Activated T-cell treated with anti-CD3 and anti-CD28 coated beads for 48 hours (primary cell): ENCODE data around the gene FEZF1.
"Not testable (repeated sequence)": the region's sequence is repeated elsewhere in the genome, so short reads cannot be mapped to it uniquely, and the experiment has no call there.

Source experiments
- DNase-seq: peaks from one replicate; pipeline ENCODE4 v3.0.0-alpha.2; 2020; ENCODE audit warnings: low read depth

Gene FEZF1

GRCh38 chr7:122307228-122307621 is 2.7 kb upstream of the FEZF1 start:
- DNase-seq, result no peak

GRCh38 chr7:122306320-122307227 is 2.0 kb upstream of the FEZF1 start:
- DNase-seq, result no peak

- DNase-seq, result no peak
Measured at GRCh38 chr7:122305475-122306319, 1.1 kb upstream of the FEZF1 start.

- DNase-seq, result no peak
Measured at GRCh38 chr7:122304996-122305421, 459 bp upstream of the FEZF1 start.

- DNase-seq, result no peak
Measured at GRCh38 chr7:122303531-122304318, 825 bp downstream of the FEZF1 start.

- no peak for DNase-seq
Measured at GRCh38 chr7:122302761-122303530, 1.6 kb downstream of the FEZF1 start.

- no peak for DNase-seq
Measured at GRCh38 chr7:122301858-122302760, 2.4 kb downstream of the FEZF1 start.

- no peak for DNase-seq
Measured at GRCh38 chr7:122300956-122301833, 3.4 kb downstream of the FEZF1 start.

- no peak for DNase-seq
Measured at GRCh38 chr7:122300211-122300932, 4.2 kb downstream of the FEZF1 start.

GRCh38 chr7:122299624-122300210 is 4.8 kb downstream of the FEZF1 start:
- no peak for DNase-seq

GRCh38 chr7:122298618-122299017 is 5.9 kb downstream of the FEZF1 start:
- no peak for DNase-seq

GRCh38 chr7:122298131-122298530 is 6.4 kb downstream of the FEZF1 start:
- DNase-seq, result no peak

- no peak for DNase-seq
Measured at GRCh38 chr7:122291189-122291588, 13.4 kb downstream of the FEZF1 start.

GRCh38 chr7:122290476-122290875 is 14.1 kb downstream of the FEZF1 start:
- no peak for DNase-seq

GRCh38 chr7:122289426-122289825 is 15.1 kb downstream of the FEZF1 start:
- DNase-seq, result no peak

- DNase-seq, result not testable (repeated sequence)
Measured at GRCh38 chr7:122284608-122285007, 19.9 kb downstream of the FEZF1 start.

- no peak for DNase-seq
Measured at GRCh38 chr7:122273117-122273516, 31.4 kb downstream of the FEZF1 start.

- DNase-seq, result no peak
Measured at GRCh38 chr7:122269241-122269640, 35.3 kb downstream of the FEZF1 start.
